ENCODE results near the gene RPL37A. TPM values are rescaled to one million over a fixed set of nuclear protein-coding genes. Genes with fewer than 3 reads are reported as not detected.
A peak's percentile ranks its signal among the peaks of the same experiment; 100 is the strongest.

Gene RPL37A
- total RNA-seq (1,000 to 10,000 TPM in 1 of 2 donors, 100 to 1,000 TPM in 1; 806 to 1,188 TPM), polyA plus RNA-seq (ENCODE audit: insufficient read depth, low read depth, low replicate concordance) (2,664 TPM)
- long read RNA-seq, donor 1, transcript RPL37A-209 (3 exons, 1,701 nt), result minor isoform, 24 of 1,826 reads
- long read RNA-seq, donor 1, transcript RPL37A-208 (2 exons, 2,225 nt), result minor isoform, 9 of 1,826 reads
- long read RNA-seq, donor 1, transcript RPL37A-201 (3 exons, 742 nt), result minor isoform, 212 of 1,826 reads
- long read RNA-seq, donor 1, transcript RPL37A-210 (4 exons, 3,647 nt), result major isoform, 1,466 of 1,826 reads
- long read RNA-seq, donor 1, partial matches to known transcripts, result 43 of 1,826 reads
- long read RNA-seq, donor 1, other reads (novel, unspliced or antisense), result 65 of 1,826 reads
- long read RNA-seq, donor 2, transcript RPL37A-209 (3 exons, 1,701 nt), result minor isoform, 22 of 1,498 reads
- long read RNA-seq, donor 2, transcript RPL37A-201 (3 exons, 742 nt), result minor isoform, 292 of 1,498 reads
- long read RNA-seq, donor 2, transcript RPL37A-210 (4 exons, 3,647 nt), result major isoform, 1,069 of 1,498 reads
- long read RNA-seq, donor 2, transcript RPL37A-208 (2 exons, 2,225 nt), result minor isoform, 6 of 1,498 reads
- long read RNA-seq, donor 2, partial matches to known transcripts, result 63 of 1,498 reads
- long read RNA-seq, donor 2, other reads (novel, unspliced or antisense), result 41 of 1,498 reads

DNA sequence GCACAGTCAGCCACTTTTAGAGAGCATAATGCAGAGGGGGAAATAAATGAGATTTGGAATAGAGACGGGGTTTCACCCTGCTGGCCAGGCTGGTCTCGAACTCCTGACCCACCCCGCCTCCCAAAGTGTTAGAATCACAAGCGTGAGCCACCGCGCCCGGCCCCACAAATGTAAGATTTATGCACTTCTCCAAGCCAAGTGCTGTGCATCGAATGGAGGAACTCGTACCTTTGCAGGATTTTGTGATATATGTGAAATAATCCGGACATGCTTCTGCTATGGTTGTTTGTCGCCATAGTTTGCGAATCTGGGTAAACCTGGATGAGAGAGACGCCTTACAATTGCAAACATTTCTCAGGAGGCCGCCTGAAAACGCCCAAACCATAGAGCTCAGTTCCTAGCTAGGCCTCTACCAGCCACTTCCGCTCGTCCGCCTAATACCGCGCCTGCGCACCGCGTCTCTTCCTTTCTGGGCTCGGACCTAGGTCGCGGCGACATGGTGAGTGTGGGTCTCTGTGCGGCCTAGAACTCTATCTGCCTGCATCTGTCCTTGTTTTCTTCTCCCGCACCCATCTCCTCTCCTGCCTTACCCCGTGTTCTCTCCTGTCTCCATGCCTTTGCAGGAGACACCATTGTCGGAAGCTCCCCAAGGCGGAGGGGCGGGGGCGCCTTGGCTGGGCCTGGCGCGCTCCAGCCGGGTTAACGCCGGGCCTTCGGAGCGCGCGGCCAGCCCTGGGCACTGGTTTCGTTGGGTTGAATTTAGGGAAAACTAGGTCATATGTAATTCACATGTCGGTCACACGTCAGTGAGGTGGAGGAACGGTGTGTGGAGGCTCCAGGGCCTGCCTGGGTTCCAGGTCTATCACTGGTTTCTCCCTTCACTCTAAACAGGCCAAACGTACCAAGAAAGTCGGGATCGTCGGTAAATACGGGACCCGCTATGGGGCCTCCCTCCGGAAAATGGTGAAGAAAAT is at the start of gene RPL37A:
Gene RPL37A (plus strand): TSS at position 466 of the 974 bp plus-strand sequence. CDS start 31 bp downstream, at position 497.
- peaks cover 17% of the 10 kb centered on the region for H3K4me1 ChIP-seq
- no peaks in the 10 kb centered on the region for H3K9me3 ChIP-seq
- H3K27ac ChIP-seq, result peak within 1 kb of the TSS; percentile 79 to 89
- intact Hi-C loops (cut with DNase I; ENCODE audit: low total_unique reads), result no loop called here
- 0 to 1% methylated on average over 53 to 54 of the region's 54 CpGs for WGBS, 2 donors
- TF ChIP-seq, protein P1, sequence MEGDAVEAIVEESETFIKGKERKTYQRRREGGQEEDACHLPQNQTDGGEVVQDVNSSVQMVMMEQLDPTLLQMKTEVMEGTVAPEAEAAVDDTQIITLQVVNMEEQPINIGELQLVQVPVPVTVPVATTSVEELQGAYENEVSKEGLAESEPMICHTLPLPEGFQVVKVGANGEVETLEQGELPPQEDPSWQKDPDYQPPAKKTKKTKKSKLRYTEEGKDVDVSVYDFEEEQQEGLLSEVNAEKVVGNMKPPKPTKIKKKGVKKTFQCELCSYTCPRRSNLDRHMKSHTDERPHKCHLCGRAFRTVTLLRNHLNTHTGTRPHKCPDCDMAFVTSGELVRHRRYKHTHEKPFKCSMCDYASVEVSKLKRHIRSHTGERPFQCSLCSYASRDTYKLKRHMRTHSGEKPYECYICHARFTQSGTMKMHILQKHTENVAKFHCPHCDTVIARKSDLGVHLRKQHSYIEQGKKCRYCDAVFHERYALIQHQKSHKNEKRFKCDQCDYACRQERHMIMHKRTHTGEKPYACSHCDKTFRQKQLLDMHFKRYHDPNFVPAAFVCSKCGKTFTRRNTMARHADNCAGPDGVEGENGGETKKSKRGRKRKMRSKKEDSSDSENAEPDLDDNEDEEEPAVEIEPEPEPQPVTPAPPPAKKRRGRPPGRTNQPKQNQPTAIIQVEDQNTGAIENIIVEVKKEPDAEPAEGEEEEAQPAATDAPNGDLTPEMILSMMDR (IDR thresholded peaks at IDR 0.05), result no peak
- peak; percentile 77 for TF ChIP-seq POLR2A (IDR thresholded peaks at IDR 0.05)
- no peaks in the 10 kb centered on the region for H3K36me3 ChIP-seq (ENCODE audit: low read depth, missing control alignments)
- peak; percentile 96 for DNase-seq
- H3K4me3 ChIP-seq, result peak within 1 kb of the TSS; percentile 86 to 93
- no peaks in the 10 kb centered on the region for H3K27me3 ChIP-seq

DNA sequence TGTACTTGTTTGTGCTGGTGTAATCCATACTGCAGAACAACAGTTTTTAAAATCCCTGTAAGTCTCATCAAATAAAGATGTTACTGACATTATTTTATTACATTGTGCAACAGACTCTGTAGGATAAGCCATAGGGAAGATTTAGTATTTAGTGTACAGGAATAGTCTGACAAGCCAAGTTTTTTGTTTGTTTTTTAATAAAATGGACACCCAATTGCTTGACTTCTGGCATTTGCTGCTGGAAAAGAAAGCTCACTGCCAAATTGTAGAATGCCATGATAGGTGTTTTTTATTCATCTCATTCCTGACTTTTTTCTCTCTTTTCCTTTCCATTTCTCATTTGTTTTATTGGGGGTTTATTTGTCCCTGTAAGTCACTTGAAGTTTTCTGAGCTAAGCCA is 48.3 kb upstream of the RPL37A start:
- no peak for DNase-seq
- H3K4me1 ChIP-seq, result no peaks in the 10 kb centered on the region
- no peak for TF ChIP-seq POLR2A (IDR thresholded peaks at IDR 0.05)
- TF ChIP-seq, protein P1 (IDR thresholded peaks at IDR 0.05), result no peak
- no peaks in the 10 kb centered on the region for H3K9me3 ChIP-seq
- H3K27ac ChIP-seq, result no peak overlapping the region
- no peaks in the 10 kb centered on the region for H3K36me3 ChIP-seq (ENCODE audit: low read depth, missing control alignments)
- no peaks in the 10 kb centered on the region for H3K27me3 ChIP-seq
- intact Hi-C loops (cut with DNase I; ENCODE audit: low total_unique reads), result no loop called here
- H3K4me3 ChIP-seq, result no peak overlapping the region

DNA sequence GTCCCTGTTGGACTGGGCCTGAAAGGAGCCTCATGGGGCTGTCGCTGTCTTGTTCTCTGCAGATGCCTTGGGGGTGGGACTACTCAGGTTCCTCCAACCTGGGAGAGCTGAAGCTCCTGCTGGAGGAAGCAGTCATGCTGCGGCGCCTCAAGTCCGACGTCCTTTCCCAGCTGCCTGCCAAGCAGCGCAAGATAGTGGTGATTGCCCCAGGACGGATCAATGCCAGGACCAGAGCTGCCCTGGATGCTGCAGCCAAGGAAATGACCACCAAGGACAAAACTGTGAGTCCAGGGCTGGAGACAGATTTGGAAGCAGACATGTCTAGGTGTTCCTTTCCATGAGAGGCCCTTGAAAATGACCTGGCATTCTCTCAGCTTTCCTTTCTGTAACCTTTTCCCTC is 47.9 kb upstream of the RPL37A start:
- Histone ChIP-seq H3K9me3 (no peaks in the 10 kb centered on the region), H3K27ac (no peak overlapping the region), H3K36me3 (ENCODE audit: low read depth, missing control alignments) (no peaks in the 10 kb centered on the region), H3K4me1 (no peaks in the 10 kb centered on the region), H3K4me3 (no peak overlapping the region), H3K27me3 (no peaks in the 10 kb centered on the region)
- no peak for DNase-seq
- TF ChIP-seq, protein P1 (IDR thresholded peaks at IDR 0.05), result no peak
- TF ChIP-seq POLR2A (IDR thresholded peaks at IDR 0.05), result no peak
- intact Hi-C loops (cut with DNase I; ENCODE audit: low total_unique reads), result no loop called here
- WGBS, 2 donors, result 96 to 97% methylated on average over 5 to 7 of the region's 7 CpGs

DNA sequence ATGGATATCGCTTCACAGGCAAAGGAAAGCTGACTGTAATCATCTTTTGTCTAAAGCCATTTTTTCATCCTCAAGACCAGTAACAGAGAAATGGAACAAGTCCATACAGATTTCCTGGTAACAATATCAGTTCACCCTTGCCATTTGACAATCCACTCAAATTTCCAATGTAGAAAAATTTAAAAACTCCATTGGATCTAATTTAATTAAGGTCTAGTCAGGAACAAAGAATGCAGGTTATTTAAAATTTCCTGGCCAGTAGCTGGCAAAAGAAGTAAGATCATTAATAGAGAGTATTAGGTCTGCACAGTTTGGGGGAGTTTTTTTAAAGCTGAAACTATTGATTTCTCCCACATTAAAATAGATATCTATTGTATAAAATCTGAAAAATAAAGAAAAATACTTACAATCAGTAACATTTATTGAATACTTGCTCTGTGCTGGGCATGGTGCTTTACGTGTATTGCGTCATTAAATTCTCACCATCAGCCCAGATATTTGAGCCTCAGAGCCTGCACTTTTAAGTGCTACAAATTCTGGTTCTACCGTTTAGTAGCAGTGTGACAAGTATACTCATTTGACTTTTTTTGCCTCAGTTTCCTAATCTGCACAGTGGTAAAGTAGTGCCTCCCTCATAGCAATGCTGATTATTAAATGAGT is 44.6 kb upstream of the RPL37A start:
- Histone ChIP-seq H3K4me3 (no peak overlapping the region), H3K9me3 (no peaks in the 10 kb centered on the region), H3K27ac (no peak overlapping the region), H3K36me3 (ENCODE audit: low read depth, missing control alignments) (no peaks in the 10 kb centered on the region), H3K4me1 (no peaks in the 10 kb centered on the region), H3K27me3 (no peaks in the 10 kb centered on the region)
- 95 to 98% methylated on average over 4 of the region's 4 CpGs for WGBS, 2 donors
- TF ChIP-seq, protein P1 (IDR thresholded peaks at IDR 0.05), result no peak
- no peak for TF ChIP-seq POLR2A (IDR thresholded peaks at IDR 0.05)
- intact Hi-C loops (cut with DNase I; ENCODE audit: low total_unique reads), result no loop called here
- DNase-seq, result no peak
